WERI-Rb-1 (cell line): ENCODE results near the gene DIPK1B.
"Not testable (repeated sequence)": the region's sequence is repeated elsewhere in the genome, so short reads cannot be mapped to it uniquely, and the experiment has no call there.

ENCODE experiments used
- DNase-seq: peaks from one replicate; pipeline ENCODE4 v3.0.0-alpha.2; 2020
- H3K27ac ChIP-seq: fragments of 250-450 bp; sonication (Bioruptor Pico); 2 replicates; pipeline ENCODE4 v1.5.1; 2020; ENCODE audit warnings: mild to moderate bottlenecking, moderate library complexity
- H3K27me3 ChIP-seq: fragments of 250-450 bp; sonication (Bioruptor Pico); 2 replicates; pipeline ENCODE4 v1.5.1; 2021; ENCODE audit warnings: mild to moderate bottlenecking, low read depth, moderate library complexity; ENCODE audit not compliant: insufficient read depth, severe bottlenecking
- H3K36me3 ChIP-seq: fragments of 250-450 bp; sonication (Bioruptor Pico); 2 replicates; pipeline ENCODE4 v1.5.1; 2020; ENCODE audit warnings: mild to moderate bottlenecking, moderate library complexity
- H3K4me3 ChIP-seq: 2 replicates; pipeline ENCODE4 v1.5.1; 2011; ENCODE audit warnings: low read depth, mild to moderate bottlenecking, control low read depth, low read length
- H3K9me3 ChIP-seq: fragments of 250-450 bp; sonication (Bioruptor Pico); 2 replicates; pipeline ENCODE4 v1.5.1; 2021; ENCODE audit warnings: mild to moderate bottlenecking, moderate library complexity; ENCODE audit not compliant: severe bottlenecking
- CTCF ChIP-seq: IDR thresholded peaks from 2 replicates; pipeline ENCODE4 v1.5.1; 2011; ENCODE audit warnings: low read depth, mild to moderate bottlenecking, control low read depth, inconsistent platforms, low read length

DIPK1B gene

GRCh38 chr9:136764301-136764891, 52.0 kb downstream of the DIPK1B start, which contains the start of gene LCN15:
TSS of gene LCN15 (minus strand) at chr9:136764518. CDS start at chr9:136764488, 30 bp downstream.
- Histone ChIP-seq H3K4me3 (no peak within 1 kb of the TSS), H3K27ac (0 out of 2 replicates have a peak within 1 kb of the TSS, but pooled peaks have one; percentile 26), H3K9me3 (no peaks in the 10 kb centered on the region), H3K36me3 (no peaks in the 10 kb centered on the region), H3K27me3 (no peaks in the 10 kb centered on the region)
- no peak for DNase-seq
- no peak for TF ChIP-seq CTCF

- H3K36me3 ChIP-seq, result no peaks in the 10 kb centered on the region
- TF ChIP-seq CTCF, result no peak
- H3K9me3 ChIP-seq, result no peaks in the 10 kb centered on the region
- no peak for DNase-seq
- no peak overlapping the region for H3K4me3 ChIP-seq
- H3K27me3 ChIP-seq, result no peaks in the 10 kb centered on the region
- H3K27ac ChIP-seq, result no peak overlapping the region
These were observed 52.7 kb downstream of the DIPK1B start for GRCh38 chr9:136765041-136765440.

- H3K9me3 ChIP-seq, H3K27me3 ChIP-seq, H3K36me3 ChIP-seq, DNase-seq, H3K27ac ChIP-seq, H3K4me3 ChIP-seq: not testable (repeated sequence)
These were observed 53.5 kb downstream of the DIPK1B start for GRCh38 chr9:136765745-136766409.

- not testable (repeated sequence) for H3K9me3 ChIP-seq, H3K4me3 ChIP-seq, H3K27me3 ChIP-seq, H3K27ac ChIP-seq, H3K36me3 ChIP-seq
- peak; percentile 81 for DNase-seq
These were observed 54.2 kb downstream of the DIPK1B start for GRCh38 chr9:136766410-136767120.

- Histone ChIP-seq H3K27me3 (no peaks in the 10 kb centered on the region), H3K9me3 (peaks cover 12% of the 10 kb centered on the region), H3K4me3 (peak overlapping the region; percentile 36), H3K36me3 (no peaks in the 10 kb centered on the region), H3K27ac (peak overlapping the region; percentile 58)
- TF ChIP-seq CTCF, result peak; percentile 85
- DNase-seq, result peak; percentile 76
These were observed 57.4 kb downstream of the DIPK1B start for GRCh38 chr9:136769710-136770191.

GRCh38 chr9:136771907-136772415, 59.6 kb downstream of the DIPK1B start:
- no peaks in the 10 kb centered on the region for H3K36me3 ChIP-seq
- H3K27me3 ChIP-seq, result no peaks in the 10 kb centered on the region
- no peak for DNase-seq
- H3K27ac ChIP-seq, result no peak overlapping the region
- no peak for TF ChIP-seq CTCF
- H3K4me3 ChIP-seq, result no peak overlapping the region
- H3K9me3 ChIP-seq, result peaks cover 13% of the 10 kb centered on the region
